Measurements from ENCODE around the gene TIAM1.

Gene TIAM1

DNA sequence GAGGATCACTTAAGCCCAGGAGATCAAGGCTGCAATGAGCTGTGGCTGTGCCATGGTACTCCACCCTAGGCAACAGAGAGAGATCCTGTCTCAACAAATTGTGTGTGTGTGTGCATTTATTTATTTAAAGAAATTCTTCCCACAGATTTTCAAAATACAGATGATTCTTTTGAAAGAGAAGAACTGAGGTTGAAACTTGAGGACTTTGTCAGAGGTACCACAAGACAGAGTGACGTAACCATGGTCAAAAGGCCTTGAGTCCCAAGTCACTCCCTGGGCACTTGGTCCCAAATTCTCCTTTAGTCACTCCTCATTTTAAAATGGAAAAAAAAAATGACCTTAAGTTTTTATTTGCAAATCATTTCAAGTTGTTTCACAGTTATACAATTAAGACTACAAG lies 57.4 kb downstream of the TIAM1 start:
- Histone ChIP-seq H3K4me1 (ENCODE audit: insufficient read depth, poor library complexity, severe bottlenecking) (peaks cover 12% of the 10 kb centered on the region), H3K4me3 (ENCODE audit: severe bottlenecking) (no peak overlapping the region), H3K27ac (ENCODE audit: poor library complexity, severe bottlenecking) (no peak overlapping the region), H3K27me3 (ENCODE audit: insufficient read depth, poor library complexity, severe bottlenecking) (no peaks in the 10 kb centered on the region), H3K36me3 (ENCODE audit: low read depth) (no peaks in the 10 kb centered on the region), H3K9me3 (ENCODE audit: severe bottlenecking) (no peaks in the 10 kb centered on the region)
- TF ChIP-seq, protein P1, sequence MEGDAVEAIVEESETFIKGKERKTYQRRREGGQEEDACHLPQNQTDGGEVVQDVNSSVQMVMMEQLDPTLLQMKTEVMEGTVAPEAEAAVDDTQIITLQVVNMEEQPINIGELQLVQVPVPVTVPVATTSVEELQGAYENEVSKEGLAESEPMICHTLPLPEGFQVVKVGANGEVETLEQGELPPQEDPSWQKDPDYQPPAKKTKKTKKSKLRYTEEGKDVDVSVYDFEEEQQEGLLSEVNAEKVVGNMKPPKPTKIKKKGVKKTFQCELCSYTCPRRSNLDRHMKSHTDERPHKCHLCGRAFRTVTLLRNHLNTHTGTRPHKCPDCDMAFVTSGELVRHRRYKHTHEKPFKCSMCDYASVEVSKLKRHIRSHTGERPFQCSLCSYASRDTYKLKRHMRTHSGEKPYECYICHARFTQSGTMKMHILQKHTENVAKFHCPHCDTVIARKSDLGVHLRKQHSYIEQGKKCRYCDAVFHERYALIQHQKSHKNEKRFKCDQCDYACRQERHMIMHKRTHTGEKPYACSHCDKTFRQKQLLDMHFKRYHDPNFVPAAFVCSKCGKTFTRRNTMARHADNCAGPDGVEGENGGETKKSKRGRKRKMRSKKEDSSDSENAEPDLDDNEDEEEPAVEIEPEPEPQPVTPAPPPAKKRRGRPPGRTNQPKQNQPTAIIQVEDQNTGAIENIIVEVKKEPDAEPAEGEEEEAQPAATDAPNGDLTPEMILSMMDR (IDR thresholded peaks at IDR 0.05; ENCODE audit: poor library complexity, severe bottlenecking), result no peak
- no peak for DNase-seq (ENCODE audit: low spot score)
- no peak for ATAC-seq (ENCODE audit: low read depth)

DNA sequence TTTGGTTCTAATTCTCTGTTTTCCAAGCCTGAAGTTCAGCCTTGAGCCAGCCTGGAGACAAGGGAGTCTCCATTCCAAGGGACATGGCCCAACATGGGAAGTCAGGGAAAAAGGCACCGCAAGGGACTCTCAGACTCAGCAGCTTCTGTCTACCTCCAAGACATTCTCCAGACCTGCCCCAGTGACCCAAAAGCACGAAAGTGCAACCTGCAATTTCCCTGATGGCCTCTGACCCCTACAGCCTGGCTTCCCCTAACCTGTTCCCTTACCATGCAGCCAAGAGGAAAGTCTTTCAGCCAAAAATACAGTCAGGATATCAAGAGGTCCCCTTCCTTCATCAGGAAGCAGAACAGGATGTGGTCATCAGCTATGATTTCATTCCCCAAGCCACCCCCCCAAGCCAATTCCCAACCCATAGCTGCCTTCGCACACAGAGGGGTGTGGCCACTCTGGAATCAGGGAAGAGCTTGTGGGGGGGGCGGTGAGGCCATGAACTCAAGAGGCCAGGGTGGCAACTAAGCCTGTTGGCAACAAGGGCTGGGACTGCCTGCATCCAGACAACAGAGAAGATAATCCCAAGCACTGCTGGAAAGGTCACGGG lies 59.2 kb downstream of the TIAM1 start:
- Histone ChIP-seq H3K27ac (ENCODE audit: poor library complexity, severe bottlenecking) (no peak overlapping the region), H3K4me1 (ENCODE audit: insufficient read depth, poor library complexity, severe bottlenecking) (peaks cover 12% of the 10 kb centered on the region), H3K4me3 (ENCODE audit: severe bottlenecking) (no peak overlapping the region), H3K27me3 (ENCODE audit: insufficient read depth, poor library complexity, severe bottlenecking) (no peaks in the 10 kb centered on the region), H3K9me3 (ENCODE audit: severe bottlenecking) (no peaks in the 10 kb centered on the region), H3K36me3 (ENCODE audit: low read depth) (no peaks in the 10 kb centered on the region)
- DNase-seq (ENCODE audit: low spot score), result no peak
- TF ChIP-seq, protein P1 (IDR thresholded peaks at IDR 0.05; ENCODE audit: poor library complexity, severe bottlenecking), result no peak
- no peak for ATAC-seq (ENCODE audit: low read depth)

DNA sequence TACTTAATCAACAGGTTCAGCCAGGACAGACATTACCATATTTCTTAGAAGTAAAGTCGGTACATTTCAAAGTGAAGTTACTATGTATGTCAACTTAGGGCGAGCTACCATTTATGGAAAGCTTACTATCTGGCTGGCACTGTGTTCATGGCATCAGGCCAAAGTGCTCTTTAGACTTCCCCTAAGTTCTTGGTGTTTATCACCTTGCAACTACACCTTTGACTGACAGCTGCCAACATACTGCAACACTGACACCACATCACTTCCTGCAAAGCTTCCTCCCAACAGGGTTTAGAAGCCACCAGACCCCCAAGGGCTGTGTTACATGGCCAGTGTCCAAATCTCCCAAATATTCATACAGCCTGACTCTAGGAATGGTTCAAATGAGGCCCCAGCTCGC lies 61.0 kb downstream of the TIAM1 start:
- H3K4me3 ChIP-seq (ENCODE audit: severe bottlenecking), result no peak overlapping the region
- no peak for DNase-seq (ENCODE audit: low spot score)
- H3K36me3 ChIP-seq (ENCODE audit: low read depth), result no peaks in the 10 kb centered on the region
- ATAC-seq (ENCODE audit: low read depth), result no peak
- TF ChIP-seq, protein P1 (IDR thresholded peaks at IDR 0.05; ENCODE audit: poor library complexity, severe bottlenecking), result no peak
- H3K4me1 ChIP-seq (ENCODE audit: insufficient read depth, poor library complexity, severe bottlenecking), result peaks cover 12% of the 10 kb centered on the region
- H3K9me3 ChIP-seq (ENCODE audit: severe bottlenecking), result no peaks in the 10 kb centered on the region
- H3K27ac ChIP-seq (ENCODE audit: poor library complexity, severe bottlenecking), result peak overlapping the region; percentile 13
- no peaks in the 10 kb centered on the region for H3K27me3 ChIP-seq (ENCODE audit: insufficient read depth, poor library complexity, severe bottlenecking)

DNA sequence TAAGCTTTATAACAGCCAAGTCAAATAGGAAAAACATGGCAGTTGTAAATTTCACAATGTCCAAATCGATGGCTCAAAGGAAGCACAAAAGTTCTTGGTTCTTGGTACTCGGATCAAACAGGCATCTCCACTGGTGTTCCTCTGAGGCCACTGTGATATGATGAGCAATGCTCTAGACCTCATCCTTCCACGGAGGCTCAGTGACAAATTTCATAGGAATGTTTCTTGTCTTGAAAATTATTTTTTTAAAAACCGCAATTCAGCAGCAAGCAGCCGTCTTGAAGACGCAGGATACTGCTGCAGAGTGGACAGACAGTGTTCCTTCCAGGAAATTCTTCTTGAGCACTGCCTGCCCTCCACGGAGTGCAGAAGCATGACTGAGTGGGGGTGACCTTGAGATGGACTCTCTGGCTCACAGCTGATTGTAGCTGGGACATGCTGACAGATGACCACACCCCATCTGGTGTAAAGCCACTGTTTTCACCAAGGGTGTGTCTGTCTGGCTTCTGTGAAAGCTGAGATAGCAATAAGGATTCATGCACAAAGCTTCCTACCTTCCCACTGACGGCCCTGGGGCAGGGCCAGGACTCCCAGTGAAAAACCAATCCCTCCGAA lies 61.9 kb downstream of the TIAM1 start:
- H3K36me3 ChIP-seq (ENCODE audit: low read depth), result no peaks in the 10 kb centered on the region
- TF ChIP-seq, protein P1 (IDR thresholded peaks at IDR 0.05; ENCODE audit: poor library complexity, severe bottlenecking), result no peak
- H3K27ac ChIP-seq (ENCODE audit: poor library complexity, severe bottlenecking), result peak overlapping the region; percentile 13
- peak; percentile 33; the same call in 2 of the 3 replicates for ATAC-seq (ENCODE audit: low read depth)
- no peak for DNase-seq (ENCODE audit: low spot score)
- H3K27me3 ChIP-seq (ENCODE audit: insufficient read depth, poor library complexity, severe bottlenecking), result no peaks in the 10 kb centered on the region
- no peaks in the 10 kb centered on the region for H3K9me3 ChIP-seq (ENCODE audit: severe bottlenecking)
- peaks cover 12% of the 10 kb centered on the region for H3K4me1 ChIP-seq (ENCODE audit: insufficient read depth, poor library complexity, severe bottlenecking)
- H3K4me3 ChIP-seq (ENCODE audit: severe bottlenecking), result no peak overlapping the region

DNA sequence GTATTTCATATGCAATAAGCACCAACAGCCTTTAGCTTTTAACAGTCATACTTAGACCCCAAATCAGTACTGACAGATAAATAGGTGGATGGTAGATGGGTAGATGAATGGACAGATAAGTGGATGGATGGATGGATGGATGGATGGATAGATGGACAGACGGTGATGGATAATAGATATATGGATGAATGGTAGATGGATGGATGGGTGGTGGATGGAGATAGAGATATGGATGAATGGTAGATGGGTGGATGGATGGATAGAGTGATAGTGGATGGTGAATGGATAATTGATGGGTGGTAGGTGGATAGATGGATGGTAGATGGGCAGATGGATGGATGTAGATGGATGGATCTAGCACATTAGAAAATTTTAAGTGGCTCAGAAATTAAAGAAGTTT lies 62.5 kb downstream of the TIAM1 start:
- Histone ChIP-seq H3K4me3 (ENCODE audit: severe bottlenecking) (no peak overlapping the region), H3K4me1 (ENCODE audit: insufficient read depth, poor library complexity, severe bottlenecking) (peaks cover 12% of the 10 kb centered on the region), H3K9me3 (ENCODE audit: severe bottlenecking) (no peaks in the 10 kb centered on the region), H3K36me3 (ENCODE audit: low read depth) (no peaks in the 10 kb centered on the region), H3K27me3 (ENCODE audit: insufficient read depth, poor library complexity, severe bottlenecking) (no peaks in the 10 kb centered on the region), H3K27ac (ENCODE audit: poor library complexity, severe bottlenecking) (no peak overlapping the region)
- ATAC-seq (ENCODE audit: low read depth) (no peak), DNase-seq (ENCODE audit: low spot score) (no peak)
- TF ChIP-seq, protein P1 (IDR thresholded peaks at IDR 0.05; ENCODE audit: poor library complexity, severe bottlenecking), result no peak

Data from RWPE2 (cell line).